HCT116 (cell line): ENCODE measurements around the gene STAB1. TPM values are rescaled to one million over a fixed set of nuclear protein-coding genes. Genes with fewer than 3 reads are reported as not detected.

ENCODE experiments used
- ATAC-seq: fragments of 200-7000 bp; cut with Tn5 transposase; 2 replicates; pipeline ENCODE4 v1.9.1; 2020; ENCODE audit warnings: mild to moderate bottlenecking, moderate library complexity
- BruUV-seq: library from RNA; stranded (reverse); fragments of 400-500 nt; replicated peaks from 2 replicates; lab custom pipeline; 2021; lab: Mats Ljungman, UMichigan
- CTCF ChIA-PET: fragments of 300-600 bp; sonication (Branson Sonifier 250); formaldehyde crosslinking; loops from one replicate; lab custom pipeline; 2021; ENCODE audit warnings: antibody characterized with exemption; lab: Charles Lee
- POLR2A ChIA-PET: fragments of 300-600, 350-600 bp; sonication (Branson Sonifier 250); formaldehyde crosslinking; loops from one replicate; lab custom pipeline; 2021; ENCODE audit warnings: antibody characterized with exemption; lab: Charles Lee
- RAD21 ChIA-PET, 2 experiments: fragments of 300-600 bp; sonication (Branson Sonifier 250); formaldehyde crosslinking; loops; one replicate each; lab custom pipeline; 2023; ENCODE audit warnings: low total read pairs in 2 of 2; ENCODE audit not compliant: uncharacterized antibody in 2 of 2, unreplicated experiment in 2 of 2, low non-redundant PET in 1 of 2; lab: Charles Lee
- DNase-seq: peaks from one replicate; pipeline ENCODE4 v3.0.0-alpha.2; 2010; ENCODE audit warnings: low read depth, low spot score
- H2AFZ ChIP-seq: fragments of 200-600 bp; shearing (Covaris generic), sonication (generic); 2 replicates; pipeline ENCODE4 v1.6.1; 2017; ENCODE audit warnings: low read depth, mixed run types, mixed read lengths, antibody characterized with exemption, low read length; ENCODE audit not compliant: poor library complexity, severe bottlenecking
- H3K27ac ChIP-seq: 2 replicates; pipeline ENCODE4 v1.5.1; 2012; ENCODE audit warnings: low read depth, low read length
- H3K27me3 ChIP-seq: fragments of 200-600 bp; sonication (generic); 2 replicates; pipeline ENCODE4 v1.6.1; 2016; ENCODE audit warnings: mixed run types, low read length, mixed read lengths; ENCODE audit not compliant: insufficient read depth
- H3K36me3 ChIP-seq, 2 experiments: fragments of 200-500 bp in 1 of 2; fragments of 200-600 bp in 1 of 2; sonication (Bioruptor generic) in 1 of 2; sonication (generic) in 1 of 2; 2 replicates each; pipeline versions ENCODE4 v1.5.1 to v1.6.1; 2014 to 2016; ENCODE audit warnings: low read length in 2 of 2, inconsistent platforms in 1 of 2, mixed read lengths in 1 of 2, mixed run types in 1 of 2; ENCODE audit not compliant: insufficient read depth in 2 of 2, control insufficient read depth in 1 of 2
- H3K4me1 ChIP-seq, 2 experiments: fragments of 200-600 bp in 1 of 2; sonication (generic) in 1 of 2; 2 replicates each; pipeline versions ENCODE4 v1.5.1 to v1.6.1; 2012 to 2017; ENCODE audit warnings: low read length in 2 of 2, inconsistent platforms in 1 of 2, mild to moderate bottlenecking in 1 of 2, mixed read lengths in 1 of 2, mixed run types in 1 of 2, moderate library complexity in 1 of 2; ENCODE audit not compliant: insufficient read depth in 2 of 2, control insufficient read depth in 1 of 2
- H3K4me2 ChIP-seq: fragments of 200-600 bp; sonication (generic); 2 replicates; pipeline ENCODE4 v1.6.1; 2017; ENCODE audit warnings: mixed run types, low read length, mixed read lengths
- H3K4me3 ChIP-seq, 2 experiments: fragments of 200-600 bp in 1 of 2; sonication (generic) in 1 of 2; replicated peaks in 1 of 2; 2 replicates each; pipeline ENCODE4 v1.5.1; 2011 to 2016; ENCODE audit warnings: low read length in 2 of 2, control low read depth in 1 of 2, low read depth in 1 of 2, mild to moderate bottlenecking in 1 of 2, mixed read lengths in 1 of 2, mixed run types in 1 of 2
- H3K79me2 ChIP-seq: fragments of 200-600 bp; sonication (generic); 2 replicates; pipeline ENCODE4 v1.6.1; 2017; ENCODE audit warnings: mild to moderate bottlenecking, mixed run types, low read length, moderate library complexity, mixed read lengths; ENCODE audit not compliant: insufficient read depth
- H3K9ac ChIP-seq: fragments of 200-600 bp; sonication (generic); 2 replicates; pipeline ENCODE4 v1.6.1; 2016; ENCODE audit warnings: low read length, mixed read lengths
- H3K9me2 ChIP-seq: fragments of 200-600 bp; sonication (generic), shearing (Covaris generic); 2 replicates; pipeline ENCODE4 v1.6.1; 2017; ENCODE audit warnings: mixed run types, mild to moderate bottlenecking, moderate library complexity; ENCODE audit not compliant: insufficient read depth
- H3K9me3 ChIP-seq, 2 experiments: fragments of 200-500 bp in 1 of 2; fragments of 200-600 bp in 1 of 2; sonication (Bioruptor generic) in 1 of 2; sonication (generic) in 1 of 2; 2 replicates each; pipeline ENCODE4 v1.6.1; 2014 to 2017; ENCODE audit warnings: low read length in 2 of 2, mixed read lengths in 2 of 2, inconsistent platforms in 1 of 2, low read depth in 1 of 2, mild to moderate bottlenecking in 1 of 2, mixed run types in 1 of 2, moderate library complexity in 1 of 2; ENCODE audit not compliant: control insufficient read depth in 1 of 2, insufficient read depth in 1 of 2
- H4K20me1 ChIP-seq: fragments of 200-600 bp; sonication (generic), shearing (Covaris generic); 2 replicates; pipeline ENCODE4 v1.6.1; 2017; ENCODE audit warnings: mixed run types, mild to moderate bottlenecking, moderate library complexity; ENCODE audit not compliant: insufficient read depth
- ATF3 ChIP-seq: IDR thresholded peaks from 2 replicates; pipeline ENCODE4 v1.6.1; 2012
- CBX3 ChIP-seq: IDR thresholded peaks from 2 replicates; pipeline ENCODE4 v1.6.1; 2012; ENCODE audit warnings: low read depth
- CEBPB ChIP-seq: IDR thresholded peaks from 2 replicates; pipeline ENCODE4 v1.6.1; 2012; ENCODE audit warnings: low read depth
- EGR1 ChIP-seq: IDR thresholded peaks from 2 replicates; pipeline ENCODE4 v1.6.1; 2012; ENCODE audit warnings: low read depth
- ELF1 ChIP-seq: IDR thresholded peaks from 2 replicates; pipeline ENCODE4 v1.6.1; 2012; ENCODE audit warnings: low read depth, borderline replicate concordance
- EZH2phosphoT487 ChIP-seq: fragments of 200-600 bp; IDR thresholded peaks from 2 replicates; pipeline ENCODE4 v1.6.1; 2018; ENCODE audit warnings: antibody characterized with exemption, borderline replicate concordance
- POLR2A ChIP-seq: IDR thresholded peaks from 2 replicates; pipeline ENCODE4 v1.7.0; 2011; ENCODE audit warnings: borderline replicate concordance; ENCODE audit not compliant: insufficient read depth, insufficient read length; ENCODE audit errors: extremely low read depth
- POLR2AphosphoS5 ChIP-seq: IDR thresholded peaks from 2 replicates; pipeline ENCODE4 v1.6.1; 2011; ENCODE audit warnings: mild to moderate bottlenecking, low read depth, low read length, moderate library complexity
- RAD21 ChIP-seq: IDR thresholded peaks from 2 replicates; pipeline ENCODE4 v1.6.1; 2012; ENCODE audit warnings: low read depth, mild to moderate bottlenecking
- SIN3A ChIP-seq: IDR thresholded peaks from 2 replicates; pipeline ENCODE4 v1.6.1; 2012; ENCODE audit warnings: low read depth
- SRF ChIP-seq: IDR thresholded peaks from 2 replicates; pipeline ENCODE4 v1.6.1; 2012; ENCODE audit warnings: low read depth
- TCF7L2 ChIP-seq: IDR thresholded peaks from 2 replicates; pipeline ENCODE4 v1.7.0; 2011; ENCODE audit warnings: borderline replicate concordance, inconsistent platforms; ENCODE audit not compliant: insufficient read depth, insufficient read length; ENCODE audit errors: extremely low read depth
- YY1 ChIP-seq: IDR thresholded peaks from 2 replicates; pipeline ENCODE4 v1.6.1; 2011; ENCODE audit warnings: low read length, low read depth, moderate library complexity, mild to moderate bottlenecking; ENCODE audit not compliant: insufficient replicate concordance; ENCODE audit errors: extremely low read depth
- ZBTB33 ChIP-seq: IDR thresholded peaks from 2 replicates; pipeline ENCODE4 v1.6.1; 2011; ENCODE audit warnings: mild to moderate bottlenecking, low read length, moderate library complexity; ENCODE audit not compliant: insufficient replicate concordance; ENCODE audit errors: extremely low read depth
- ZFX ChIP-seq: fragments of 450-650 bp; IDR thresholded peaks from 2 replicates; pipeline ENCODE4 v1.6.1; 2017
- ZNF274 ChIP-seq: fragments of 200-500 bp; sonication (Bioruptor generic); IDR thresholded peaks from 2 replicates; pipeline ENCODE4 v1.6.1; 2014; ENCODE audit warnings: mild to moderate bottlenecking, low read depth, low read length, inconsistent platforms
- intact Hi-C: fragments of 100-400 bp; cut with micrococcal nuclease; formaldehyde crosslinking; loops from 2 replicates; pipeline ENCODE4 v1.10.0; 2022
- total RNA-seq: library from RNA; stranded (reverse); gene quantifications from one replicate; pipeline ENCODE4 v1.2.1, GENCODE V29; 2021; ENCODE audit not compliant: unreplicated experiment
- TF ChIP-seq, protein P1 (sequence below): IDR thresholded peaks from 2 replicates; pipeline ENCODE4 v1.6.1; 2012
- TF ChIP-seq, protein P2 (sequence below), 3 experiments: fragments of 200-600 bp in 1 of 3; sonication (generic) in 1 of 3; IDR thresholded peaks in 2 of 3; conservative IDR thresholded peaks in 1 of 3; 2 replicates each; pipeline ENCODE4 v1.5.1; 2012 to 2017; ENCODE audit warnings: low read depth in 2 of 3, low read length in 2 of 3, antibody characterized with exemption in 1 of 3, borderline replicate concordance in 1 of 3, control low read depth in 1 of 3, mild to moderate bottlenecking in 1 of 3, mixed read lengths in 1 of 3, mixed run types in 1 of 3, moderate library complexity in 1 of 3; ENCODE audit not compliant: insufficient read depth in 1 of 3

The STAB1 gene
- total RNA-seq, 1 experiment from 2014 or later: 0.44 TPM

DNA sequence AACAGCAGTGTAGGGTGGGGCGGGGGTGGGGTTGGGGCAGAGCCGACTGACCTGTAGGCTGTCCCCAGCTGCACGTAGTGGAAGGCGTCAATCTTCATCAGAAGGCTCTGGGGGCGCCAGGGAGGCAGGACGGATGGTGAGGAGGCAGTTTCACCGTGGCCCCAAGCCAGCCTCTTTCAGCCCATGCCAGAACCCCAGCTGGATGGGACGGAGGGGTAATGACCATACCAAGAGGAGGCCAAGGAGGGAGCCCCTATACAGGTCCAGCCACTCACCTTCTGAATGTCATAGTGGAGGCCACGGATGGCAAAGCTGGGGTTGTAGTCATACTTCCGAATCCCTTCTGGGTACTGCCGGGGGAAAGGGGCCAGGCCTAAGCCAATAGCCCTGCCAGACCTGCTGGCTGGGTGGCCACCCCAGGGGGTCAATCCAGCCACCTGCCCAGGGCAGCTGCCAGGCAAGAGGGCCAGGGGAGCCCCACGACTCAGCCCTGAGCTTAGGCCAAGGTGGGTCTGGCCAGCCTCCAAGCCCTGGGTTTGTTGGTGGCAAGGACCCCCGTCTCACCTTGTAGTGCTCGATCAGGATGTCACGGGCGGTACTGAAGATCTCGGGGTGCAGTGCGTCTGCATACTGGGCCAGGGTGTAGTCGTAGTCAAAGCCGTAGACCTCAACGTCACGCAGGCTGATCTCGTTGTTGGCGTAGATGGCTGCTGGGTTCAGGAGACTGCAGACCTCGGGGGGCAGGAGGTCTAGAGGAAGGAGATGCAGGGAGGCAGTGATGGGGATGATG is 33.6 kb downstream of the STAB1 start:
- no peak for DNase-seq
- no peak overlapping the region for H3K4me3 ChIP-seq
- H4K20me1 ChIP-seq: no peaks in the 10 kb centered on the region
- H3K79me2 ChIP-seq: peaks cover 29% of the 10 kb centered on the region
- CTCF ChIA-PET: no interaction called here
- no peaks in the 10 kb centered on the region for H3K9me2 ChIP-seq
- no TSS peak for BruUV-seq
- no peaks in the 10 kb centered on the region for H3K9me3 ChIP-seq
- RAD21 ChIA-PET: no interaction called here
- TF ChIP-seq ELF1 (no peak), RAD21 (no peak), ZNF274 (no peak), SIN3A (no peak), POLR2AphosphoS5 (no peak), POLR2A (no peak), ZFX (no peak), YY1 (no peak), ZBTB33 (no peak), CEBPB (no peak), EZH2phosphoT487 (no peak), TCF7L2 (no peak), ATF3 (no peak), CBX3 (no peak), SRF (no peak), EGR1 (no peak)
- TF ChIP-seq, protein P1, sequence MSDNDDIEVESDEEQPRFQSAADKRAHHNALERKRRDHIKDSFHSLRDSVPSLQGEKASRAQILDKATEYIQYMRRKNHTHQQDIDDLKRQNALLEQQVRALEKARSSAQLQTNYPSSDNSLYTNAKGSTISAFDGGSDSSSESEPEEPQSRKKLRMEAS: no peak
- TF ChIP-seq, protein P2, sequence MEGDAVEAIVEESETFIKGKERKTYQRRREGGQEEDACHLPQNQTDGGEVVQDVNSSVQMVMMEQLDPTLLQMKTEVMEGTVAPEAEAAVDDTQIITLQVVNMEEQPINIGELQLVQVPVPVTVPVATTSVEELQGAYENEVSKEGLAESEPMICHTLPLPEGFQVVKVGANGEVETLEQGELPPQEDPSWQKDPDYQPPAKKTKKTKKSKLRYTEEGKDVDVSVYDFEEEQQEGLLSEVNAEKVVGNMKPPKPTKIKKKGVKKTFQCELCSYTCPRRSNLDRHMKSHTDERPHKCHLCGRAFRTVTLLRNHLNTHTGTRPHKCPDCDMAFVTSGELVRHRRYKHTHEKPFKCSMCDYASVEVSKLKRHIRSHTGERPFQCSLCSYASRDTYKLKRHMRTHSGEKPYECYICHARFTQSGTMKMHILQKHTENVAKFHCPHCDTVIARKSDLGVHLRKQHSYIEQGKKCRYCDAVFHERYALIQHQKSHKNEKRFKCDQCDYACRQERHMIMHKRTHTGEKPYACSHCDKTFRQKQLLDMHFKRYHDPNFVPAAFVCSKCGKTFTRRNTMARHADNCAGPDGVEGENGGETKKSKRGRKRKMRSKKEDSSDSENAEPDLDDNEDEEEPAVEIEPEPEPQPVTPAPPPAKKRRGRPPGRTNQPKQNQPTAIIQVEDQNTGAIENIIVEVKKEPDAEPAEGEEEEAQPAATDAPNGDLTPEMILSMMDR (IDR thresholded peaks at IDR 0.05 in 2 of 3, conservative IDR thresholded peaks at IDR 0.05 in 1 of 3; ENCODE audit: borderline replicate concordance in 1 of 3, insufficient read depth in 1 of 3, low read depth in 2 of 3, low read length in 2 of 3): no peak
- no peak overlapping the region for H3K9ac ChIP-seq
- no peaks in the 10 kb centered on the region for H3K27me3 ChIP-seq
- ATAC-seq: no peak
- peaks cover 11 to 17% of the 10 kb centered on the region in 2 experiments for H3K36me3 ChIP-seq
- no peak overlapping the region for H3K4me2 ChIP-seq
- H2AFZ ChIP-seq: no peak overlapping the region
- intact Hi-C loops: no loop called here
- peaks cover 7 to 18% of the 10 kb centered on the region in 2 experiments; a peak in 3 of 4 replicates for H3K4me1 ChIP-seq
- POLR2A ChIA-PET: interaction anchor here (2.7 kb wide), 1 partner anchor 7 kb away, joined by 13 read pairs; the partner anchor contains the start of gene UQCC5
- no peak overlapping the region for H3K27ac ChIP-seq
